Parathyroid adenoma (tissue), 2 donors: ENCODE data around the gene ANKRD31.
A peak's percentile ranks its signal among the peaks of the same experiment; 100 is the strongest.

Experiments used
- H2AFZ ChIP-seq: fragments of 300-600 bp; sonication (generic); one replicate; pipeline ENCODE4 v1.7.0; 2017; ENCODE audit warnings: antibody characterized with exemption, mild to moderate bottlenecking
- H3K27ac ChIP-seq: fragments of 300-600 bp; sonication (generic); one replicate; pipeline ENCODE4 v1.7.0; 2017
- H3K27me3 ChIP-seq: fragments of 300-600 bp; sonication (generic); one replicate; pipeline ENCODE4 v1.7.0; 2017; ENCODE audit warnings: low read length; ENCODE audit not compliant: control insufficient read depth, insufficient read depth
- H3K36me3 ChIP-seq: fragments of 300-600 bp; sonication (generic); one replicate; pipeline ENCODE4 v1.7.0; 2017; ENCODE audit warnings: low read length; ENCODE audit not compliant: control insufficient read depth, insufficient read depth
- H3K4me1 ChIP-seq: fragments of 300-600 bp; sonication (generic); one replicate; pipeline ENCODE4 v1.7.0; 2017; ENCODE audit warnings: control low read depth
- H3K4me2 ChIP-seq: fragments of 300-600 bp; sonication (generic); one replicate; pipeline ENCODE4 v1.7.0; 2017; ENCODE audit warnings: low read length
- H3K4me3 ChIP-seq: fragments of 300-600 bp; sonication (generic); one replicate; pipeline ENCODE4 v1.7.0; 2017; ENCODE audit warnings: low read depth, low read length
- H3K79me2 ChIP-seq: fragments of 300-600 bp; sonication (generic); one replicate; pipeline ENCODE4 v1.7.0; 2017; ENCODE audit warnings: control low read depth
- H3K9ac ChIP-seq: fragments of 300-600 bp; sonication (generic); one replicate; pipeline ENCODE4 v1.7.0; 2017; ENCODE audit warnings: mild to moderate bottlenecking
- H3K9me3 ChIP-seq: fragments of 300-600 bp; sonication (generic); one replicate; pipeline ENCODE4 v1.7.0; 2017; ENCODE audit warnings: low read length; ENCODE audit not compliant: control insufficient read depth
- TF ChIP-seq, protein P1 (sequence below): fragments of 300-600 bp; sonication (generic); IDR thresholded peaks from one replicate; pipeline ENCODE4 v1.7.0; 2017; ENCODE audit warnings: antibody characterized with exemption, mild to moderate bottlenecking
- donor health status: primary hyperparathyroidism.

Gene ANKRD31

DNA sequence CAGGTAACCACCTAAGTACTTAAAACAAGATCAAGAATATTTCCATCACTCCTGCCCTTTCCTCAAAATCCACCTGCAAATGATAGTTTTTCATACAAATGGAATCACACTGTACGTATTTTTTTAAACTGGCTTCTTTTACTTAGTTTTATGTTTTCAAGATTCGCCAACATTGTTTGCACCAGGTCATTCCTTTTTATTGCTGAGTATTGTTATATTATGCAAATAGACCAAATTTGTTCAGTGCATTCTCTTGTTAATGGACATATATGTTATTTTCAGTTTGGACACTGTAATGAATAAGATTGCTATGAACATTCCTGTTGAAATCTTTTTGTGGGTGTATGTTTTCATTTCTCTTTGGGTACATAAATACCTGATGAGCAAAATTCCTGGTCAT, 8.3 kb upstream of the ANKRD31 start:
- Histone ChIP-seq H3K4me1 (peaks cover 7% of the 10 kb centered on the region), H3K9me3 (no peaks in the 10 kb centered on the region), H3K4me3 (no peak overlapping the region), H3K27ac (no peak overlapping the region), H3K36me3 (no peaks in the 10 kb centered on the region), H3K27me3 (no peaks in the 10 kb centered on the region), H2AFZ (no peak overlapping the region), H3K79me2 (no peaks in the 10 kb centered on the region), H3K9ac (no peak overlapping the region), H3K4me2 (no peak overlapping the region)
- TF ChIP-seq, protein P1, sequence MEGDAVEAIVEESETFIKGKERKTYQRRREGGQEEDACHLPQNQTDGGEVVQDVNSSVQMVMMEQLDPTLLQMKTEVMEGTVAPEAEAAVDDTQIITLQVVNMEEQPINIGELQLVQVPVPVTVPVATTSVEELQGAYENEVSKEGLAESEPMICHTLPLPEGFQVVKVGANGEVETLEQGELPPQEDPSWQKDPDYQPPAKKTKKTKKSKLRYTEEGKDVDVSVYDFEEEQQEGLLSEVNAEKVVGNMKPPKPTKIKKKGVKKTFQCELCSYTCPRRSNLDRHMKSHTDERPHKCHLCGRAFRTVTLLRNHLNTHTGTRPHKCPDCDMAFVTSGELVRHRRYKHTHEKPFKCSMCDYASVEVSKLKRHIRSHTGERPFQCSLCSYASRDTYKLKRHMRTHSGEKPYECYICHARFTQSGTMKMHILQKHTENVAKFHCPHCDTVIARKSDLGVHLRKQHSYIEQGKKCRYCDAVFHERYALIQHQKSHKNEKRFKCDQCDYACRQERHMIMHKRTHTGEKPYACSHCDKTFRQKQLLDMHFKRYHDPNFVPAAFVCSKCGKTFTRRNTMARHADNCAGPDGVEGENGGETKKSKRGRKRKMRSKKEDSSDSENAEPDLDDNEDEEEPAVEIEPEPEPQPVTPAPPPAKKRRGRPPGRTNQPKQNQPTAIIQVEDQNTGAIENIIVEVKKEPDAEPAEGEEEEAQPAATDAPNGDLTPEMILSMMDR = no peak

DNA sequence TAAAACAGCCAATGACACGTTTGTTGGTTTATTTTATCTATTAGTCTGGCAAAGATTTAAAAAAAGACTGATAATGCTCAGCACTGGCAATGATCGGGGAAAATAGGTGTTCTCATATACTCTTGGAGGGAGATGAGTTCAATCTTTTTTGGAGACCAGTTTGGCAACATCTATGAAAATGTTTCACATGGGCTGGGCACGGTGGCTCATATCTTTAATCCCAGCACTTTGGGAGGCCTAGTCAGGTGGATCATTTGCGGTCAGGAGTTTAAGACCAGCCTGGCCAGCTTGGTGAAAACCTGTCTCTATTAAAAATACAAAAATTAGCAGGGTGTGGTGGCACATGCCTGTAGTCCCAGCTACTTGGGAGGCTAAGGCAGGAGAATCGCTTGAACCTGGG, 6.8 kb upstream of the ANKRD31 start:
- Histone ChIP-seq H3K4me2 (no peak overlapping the region), H3K36me3 (no peaks in the 10 kb centered on the region), H3K4me3 (no peak overlapping the region), H2AFZ (peak overlapping the region; percentile 30), H3K27me3 (no peaks in the 10 kb centered on the region), H3K9me3 (no peaks in the 10 kb centered on the region), H3K27ac (no peak overlapping the region), H3K9ac (no peak overlapping the region), H3K4me1 (peaks cover 7% of the 10 kb centered on the region), H3K79me2 (no peaks in the 10 kb centered on the region)
- TF ChIP-seq, protein P1 = no peak

DNA sequence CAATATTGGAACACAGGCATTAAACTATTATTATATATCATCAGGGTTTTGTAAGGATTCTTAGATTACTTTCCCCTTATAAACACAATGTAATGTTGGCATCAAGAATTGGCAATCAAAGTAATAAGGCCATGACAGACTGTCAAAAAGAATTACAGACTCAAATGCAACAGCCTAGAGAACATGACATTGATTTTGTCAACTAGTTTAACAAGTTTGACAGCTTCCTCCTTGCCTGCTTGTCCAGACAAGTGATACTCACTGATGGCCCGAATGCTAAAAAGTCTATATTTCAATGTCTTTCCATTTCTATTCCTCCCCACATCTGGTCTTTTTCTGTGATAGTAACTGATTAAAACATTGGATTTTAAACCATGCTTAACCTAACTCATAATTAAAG, 6.4 kb upstream of the ANKRD31 start:
- peak overlapping the region; percentile 15 for H3K4me2 ChIP-seq
- H3K4me3 ChIP-seq = no peak overlapping the region
- H3K79me2 ChIP-seq = no peaks in the 10 kb centered on the region
- no peak overlapping the region for H3K27ac ChIP-seq
- peak overlapping the region; percentile 30 for H2AFZ ChIP-seq
- no peaks in the 10 kb centered on the region for H3K9me3 ChIP-seq
- H3K4me1 ChIP-seq = peaks cover 7% of the 10 kb centered on the region
- H3K9ac ChIP-seq = no peak overlapping the region
- TF ChIP-seq, protein P1 = no peak
- H3K36me3 ChIP-seq = no peaks in the 10 kb centered on the region
- H3K27me3 ChIP-seq = no peaks in the 10 kb centered on the region

DNA sequence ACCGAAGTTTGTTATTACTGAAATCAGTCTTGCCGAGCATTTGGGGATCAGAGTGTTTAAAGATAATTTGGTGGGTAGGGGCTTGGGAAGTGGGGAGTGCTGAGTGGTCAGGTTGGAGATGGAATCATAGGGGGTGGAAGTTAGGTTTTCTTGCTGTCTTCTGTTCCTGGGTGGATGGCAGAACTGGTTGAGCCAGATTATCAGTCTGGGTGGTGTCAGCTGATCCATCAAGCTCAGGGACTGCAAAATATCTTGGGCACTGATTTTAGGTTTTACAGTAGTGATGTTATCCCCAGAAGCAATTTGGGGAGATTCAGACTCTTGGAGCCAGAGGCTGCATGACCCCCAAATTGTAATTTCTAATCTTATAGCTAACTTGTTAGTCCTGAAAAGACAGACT, 5.4 kb upstream of the ANKRD31 start:
- Histone ChIP-seq H3K27me3 (no peaks in the 10 kb centered on the region), H3K9ac (no peak overlapping the region), H3K4me3 (no peak overlapping the region), H3K9me3 (no peaks in the 10 kb centered on the region), H2AFZ (peak overlapping the region; percentile 59), H3K4me2 (peak overlapping the region; percentile 13), H3K79me2 (no peaks in the 10 kb centered on the region), H3K4me1 (peaks cover 7% of the 10 kb centered on the region), H3K27ac (peak overlapping the region; percentile 36), H3K36me3 (no peaks in the 10 kb centered on the region)
- TF ChIP-seq, protein P1 = no peak

DNA sequence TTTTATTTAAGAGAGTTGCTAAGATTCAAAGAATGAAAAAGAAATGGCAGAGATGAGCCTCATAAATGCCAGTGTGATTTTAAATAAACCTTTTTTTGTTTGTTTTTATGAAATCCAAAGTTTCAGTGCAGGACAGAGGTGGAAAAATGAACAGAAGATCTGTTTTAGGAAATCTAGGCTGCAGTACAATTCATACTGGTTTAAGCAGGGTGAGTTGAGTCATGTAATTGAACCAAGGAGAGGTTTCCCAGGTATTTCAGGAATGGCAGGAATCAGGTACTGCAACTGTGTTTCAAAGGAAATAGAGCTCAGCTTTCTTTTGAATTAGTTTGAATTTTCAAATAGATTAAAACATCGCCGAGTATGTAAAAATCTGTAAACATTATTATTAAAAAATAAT, 3.0 kb upstream of the ANKRD31 start:
- Histone ChIP-seq H3K79me2 (no peaks in the 10 kb centered on the region), H3K4me3 (no peak overlapping the region), H3K4me1 (peaks cover 7% of the 10 kb centered on the region), H3K9ac (no peak overlapping the region), H3K27me3 (no peaks in the 10 kb centered on the region), H3K4me2 (no peak overlapping the region), H3K9me3 (no peaks in the 10 kb centered on the region), H2AFZ (no peak overlapping the region), H3K36me3 (no peaks in the 10 kb centered on the region), H3K27ac (no peak overlapping the region)
- TF ChIP-seq, protein P1 = no peak
